Osteoblast (primary cell): ENCODE measurements around the gene ZC3HAV1. TPM values are rescaled to one million over a fixed set of nuclear protein-coding genes. Genes with fewer than 3 reads are reported as not detected.

ENCODE experiments used
- DNase-seq: peaks from one replicate; pipeline ENCODE4 v3.0.0; 2011; ENCODE audit warnings: low spot score, mixed read lengths; ENCODE audit not compliant: insufficient read length; ENCODE audit errors: missing footprints
- H2AFZ ChIP-seq: 2 replicates; pipeline ENCODE4 v1.6.0; 2011; ENCODE audit warnings: mild to moderate bottlenecking, low read length
- H3K27ac ChIP-seq: 2 replicates; pipeline ENCODE4 v1.5.1; 2011; ENCODE audit warnings: mild to moderate bottlenecking, low read depth, low read length, moderate library complexity
- H3K27me3 ChIP-seq: 2 replicates; pipeline ENCODE4 v1.6.0; 2012; ENCODE audit warnings: mild to moderate bottlenecking, control low read depth, inconsistent platforms, low read length, moderate library complexity; ENCODE audit not compliant: insufficient read depth
- H3K36me3 ChIP-seq: 2 replicates; pipeline ENCODE4 v1.5.1; 2011; ENCODE audit warnings: mild to moderate bottlenecking, low read length, control low read depth, moderate library complexity; ENCODE audit not compliant: insufficient read depth
- H3K4me1 ChIP-seq: 2 replicates; pipeline ENCODE4 v1.5.1; 2011; ENCODE audit warnings: mild to moderate bottlenecking, low read length, control low read depth, moderate library complexity; ENCODE audit not compliant: insufficient read depth
- H3K4me2 ChIP-seq: 2 replicates; pipeline ENCODE4 v1.6.0; 2011; ENCODE audit warnings: mild to moderate bottlenecking, low read length; ENCODE audit not compliant: insufficient read depth
- H3K4me3 ChIP-seq: fragments of 200-600 bp; sonication (generic); 3 replicates; pipeline ENCODE4 v1.5.1; 2012; ENCODE audit warnings: mild to moderate bottlenecking, low read length, inconsistent platforms; ENCODE audit not compliant: insufficient read depth
- H3K79me2 ChIP-seq: 2 replicates; pipeline ENCODE4 v1.6.0; 2012; ENCODE audit warnings: mild to moderate bottlenecking, low read length, control low read depth, inconsistent platforms; ENCODE audit not compliant: insufficient read depth
- H3K9me3 ChIP-seq: 2 replicates; pipeline ENCODE4 v1.5.1; 2011; ENCODE audit warnings: low read depth, low read length, control low read depth
- H4K20me1 ChIP-seq: 2 replicates; pipeline ENCODE4 v1.6.0; 2012; ENCODE audit warnings: mild to moderate bottlenecking, low read length, control low read depth; ENCODE audit not compliant: insufficient read depth
- CTCF ChIP-seq: IDR thresholded peaks from 2 replicates; pipeline ENCODE4 v1.5.1; 2011; ENCODE audit warnings: mild to moderate bottlenecking, low read depth, low read length, moderate library complexity; ENCODE audit errors: extremely low read depth
- total RNA-seq: library from RNA; depleted of rRNA; stranded (reverse); fragments of >200 nt; gene quantifications from 2 replicates; pipeline ENCODE4 v1.2.3, GENCODE V29; 2012

ZC3HAV1 gene
- total RNA-seq, 1 donor, result 44.5 TPM

GRCh38 chr7:139114018-139114417 is 4.5 kb upstream of the ZC3HAV1 start:
- H3K4me3 ChIP-seq, result no peak overlapping the region
- H3K4me2 ChIP-seq, result no peak overlapping the region
- no peak for TF ChIP-seq CTCF
- no peaks in the 10 kb centered on the region for H3K9me3 ChIP-seq
- DNase-seq, result no peak
- H4K20me1 ChIP-seq, result no peaks in the 10 kb centered on the region
- H3K27ac ChIP-seq, result no peak overlapping the region
- no peaks in the 10 kb centered on the region for H3K36me3 ChIP-seq
- no peak overlapping the region for H2AFZ ChIP-seq
- peaks cover 3% of the 10 kb centered on the region for H3K79me2 ChIP-seq
- no peaks in the 10 kb centered on the region for H3K27me3 ChIP-seq
- peaks cover 4% of the 10 kb centered on the region for H3K4me1 ChIP-seq

DNA sequence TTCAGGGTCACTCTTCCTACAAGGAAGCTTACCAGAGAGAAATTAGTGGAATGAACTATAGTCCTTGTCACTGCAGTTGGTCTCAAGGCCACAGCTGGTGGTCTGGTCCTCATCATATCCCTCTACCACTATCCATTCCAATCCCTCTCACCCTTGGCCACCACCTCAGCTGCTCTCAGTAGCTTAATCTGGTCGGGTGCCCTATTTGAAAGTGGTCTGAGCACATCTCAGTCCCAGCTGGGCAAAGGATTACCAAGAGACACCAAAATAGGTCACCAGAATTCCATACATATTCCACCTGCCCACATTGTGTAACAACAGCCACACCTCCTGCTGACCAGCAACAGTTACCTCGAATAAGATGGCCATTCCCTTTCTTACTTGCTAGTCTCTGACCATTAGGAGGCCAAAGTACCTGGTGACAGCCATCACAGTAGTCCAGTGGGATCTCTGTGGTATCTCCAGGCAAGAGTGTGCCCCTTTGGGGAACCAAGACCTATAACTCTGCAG is 3.3 kb upstream of the ZC3HAV1 start:
- Histone ChIP-seq H3K27me3 (no peaks in the 10 kb centered on the region), H2AFZ (no peak overlapping the region)

GRCh38 chr7:139112316-139112715 is 2.8 kb upstream of the ZC3HAV1 start:
- H3K79me2 ChIP-seq, result peaks cover 20% of the 10 kb centered on the region
- no peak for TF ChIP-seq CTCF
- H3K4me3 ChIP-seq, result no peak overlapping the region
- H2AFZ ChIP-seq, result no peak overlapping the region
- no peaks in the 10 kb centered on the region for H3K36me3 ChIP-seq
- H3K4me2 ChIP-seq, result no peak overlapping the region
- no peak overlapping the region for H3K27ac ChIP-seq
- H4K20me1 ChIP-seq, result no peaks in the 10 kb centered on the region
- no peaks in the 10 kb centered on the region for H3K27me3 ChIP-seq
- H3K4me1 ChIP-seq, result peaks cover 13% of the 10 kb centered on the region
- DNase-seq, result no peak
- no peaks in the 10 kb centered on the region for H3K9me3 ChIP-seq

More for the DNA sequence above, 3.3 kb upstream of the ZC3HAV1 start:
- peaks cover 8% of the 10 kb centered on the region for H3K4me1 ChIP-seq
- no peak for DNase-seq
- no peaks in the 10 kb centered on the region for H3K9me3 ChIP-seq
- H4K20me1 ChIP-seq, result no peaks in the 10 kb centered on the region
- TF ChIP-seq CTCF, result no peak
- H3K4me2 ChIP-seq, result no peak overlapping the region
- H3K4me3 ChIP-seq, result no peak overlapping the region
- H3K36me3 ChIP-seq, result no peaks in the 10 kb centered on the region
- peaks cover 15% of the 10 kb centered on the region for H3K79me2 ChIP-seq
- H3K27ac ChIP-seq, result no peak overlapping the region

GRCh38 chr7:139111811-139112301 is 2.3 kb upstream of the ZC3HAV1 start:
- H3K4me3 ChIP-seq, result no peak overlapping the region
- no peaks in the 10 kb centered on the region for H3K27me3 ChIP-seq
- H2AFZ ChIP-seq, result peak overlapping the region; percentile 48
- no peak overlapping the region for H3K4me2 ChIP-seq
- no peak overlapping the region for H3K27ac ChIP-seq
- no peak for TF ChIP-seq CTCF
- DNase-seq, result no peak
- peaks cover 18% of the 10 kb centered on the region for H3K4me1 ChIP-seq
- H3K36me3 ChIP-seq, result no peaks in the 10 kb centered on the region
- H3K9me3 ChIP-seq, result no peaks in the 10 kb centered on the region
- no peaks in the 10 kb centered on the region for H4K20me1 ChIP-seq
- peaks cover 24% of the 10 kb centered on the region for H3K79me2 ChIP-seq
